ENCODE data around the gene MYO3B. TPM values are rescaled to one million over a fixed set of nuclear protein-coding genes. Genes with fewer than 3 reads are reported as not detected.
A peak's percentile ranks its signal among the peaks of the same experiment; 100 is the strongest.
"Not testable (repeated sequence)": the region's sequence is repeated elsewhere in the genome, so short reads cannot be mapped to it uniquely, and the experiment has no call there.

The MYO3B gene
- total RNA-seq, 1 experiment from 2014 or later, result 0.09 TPM

- Histone ChIP-seq H3K36me3 (ENCODE audit: control insufficient read depth, insufficient read depth, low read length) (no peaks in the 10 kb centered on the region), H3K4me3 (ENCODE audit: low read depth, low read length) (no peak overlapping the region), H3K9me3 (no peaks in the 10 kb centered on the region), H3K27me3 (replicated peaks; ENCODE audit: control insufficient read depth, insufficient read depth, low read length) (no peaks in the 10 kb centered on the region; the same call in 1 of the 2 replicates), H3K4me1 (no peaks in the 10 kb centered on the region)
- Mint-ChIP-seq H3K4me3 (ENCODE audit: unreplicated experiment) (no peak overlapping the region), H3K9me3 (ENCODE audit: unreplicated experiment) (no peaks in the 10 kb centered on the region), H3K36me3 (ENCODE audit: insufficient read depth, unreplicated experiment) (no peaks in the 10 kb centered on the region), H3K27me3 (ENCODE audit: insufficient read depth, unreplicated experiment) (peaks cover 9% of the 10 kb centered on the region), H3K4me1 (ENCODE audit: low read depth, unreplicated experiment) (no peaks in the 10 kb centered on the region), H3K27ac (ENCODE audit: unreplicated experiment) (no peak overlapping the region)
- intact Hi-C loops (cut with micrococcal nuclease; ENCODE audit: unreplicated experiment), result no loop called here
- POLR2A ChIA-PET, result no interaction called here
- CTCF ChIA-PET, result no interaction called here
- BruUV-seq (replicated peaks), result no TSS peak
- no peak for DNase-seq
- no peak for TF ChIP-seq CTCF (IDR thresholded peaks at IDR 0.05; ENCODE audit: insufficient read depth in 1 of 2, low read depth in 1 of 2, low read length in 1 of 2, severe bottlenecking in 1 of 2, unreplicated experiment in 1 of 2)
Observed at GRCh38 chr2:170605862-170606261, 427.9 kb downstream of the MYO3B start.

GRCh38 chr2:170607171-170607570, 429.2 kb downstream of the MYO3B start:
- Mint-ChIP-seq H3K9me3 (ENCODE audit: unreplicated experiment) (no peaks in the 10 kb centered on the region), H3K27me3 (ENCODE audit: insufficient read depth, unreplicated experiment) (peaks cover 9% of the 10 kb centered on the region), H3K27ac (ENCODE audit: unreplicated experiment) (no peak overlapping the region), H3K4me3 (ENCODE audit: unreplicated experiment) (no peak overlapping the region), H3K36me3 (ENCODE audit: insufficient read depth, unreplicated experiment) (no peaks in the 10 kb centered on the region), H3K4me1 (ENCODE audit: low read depth, unreplicated experiment) (no peaks in the 10 kb centered on the region)
- Histone ChIP-seq H3K27me3 (replicated peaks; ENCODE audit: control insufficient read depth, insufficient read depth, low read length) (no peaks in the 10 kb centered on the region; the same call in 1 of the 2 replicates), H3K9me3 (no peaks in the 10 kb centered on the region), H3K4me1 (no peaks in the 10 kb centered on the region), H3K4me3 (ENCODE audit: low read depth, low read length) (no peak overlapping the region), H3K36me3 (ENCODE audit: control insufficient read depth, insufficient read depth, low read length) (no peaks in the 10 kb centered on the region)
- CTCF ChIA-PET, result no interaction called here
- TF ChIP-seq CTCF (IDR thresholded peaks at IDR 0.05; ENCODE audit: insufficient read depth in 1 of 2, low read depth in 1 of 2, low read length in 1 of 2, severe bottlenecking in 1 of 2, unreplicated experiment in 1 of 2), result no peak
- no TSS peak for BruUV-seq (replicated peaks)
- intact Hi-C loops (cut with micrococcal nuclease; ENCODE audit: unreplicated experiment), result no loop called here
- DNase-seq, result no peak
- POLR2A ChIA-PET, result no interaction called here

GRCh38 chr2:170610615-170611014, 432.7 kb downstream of the MYO3B start:
- Mint-ChIP-seq H3K27me3 (ENCODE audit: insufficient read depth, unreplicated experiment) (peaks cover 3% of the 10 kb centered on the region), H3K4me1 (ENCODE audit: low read depth, unreplicated experiment) (no peaks in the 10 kb centered on the region), H3K36me3 (ENCODE audit: insufficient read depth, unreplicated experiment) (no peaks in the 10 kb centered on the region), H3K4me3 (ENCODE audit: unreplicated experiment) (no peak overlapping the region), H3K9me3 (ENCODE audit: unreplicated experiment) (no peaks in the 10 kb centered on the region), H3K27ac (ENCODE audit: unreplicated experiment) (no peak overlapping the region)
- no peak for DNase-seq
- no peaks in the 10 kb centered on the region for H3K9me3 ChIP-seq
- H3K27me3 ChIP-seq (replicated peaks; ENCODE audit: control insufficient read depth, insufficient read depth, low read length), result no peaks in the 10 kb centered on the region; the same call in 1 of the 2 replicates
- POLR2A ChIA-PET, result no interaction called here
- H3K36me3 ChIP-seq (ENCODE audit: control insufficient read depth, insufficient read depth, low read length), result no peaks in the 10 kb centered on the region
- intact Hi-C loops (cut with micrococcal nuclease; ENCODE audit: unreplicated experiment), result no loop called here
- no TSS peak for BruUV-seq (replicated peaks)
- H3K4me3 ChIP-seq (ENCODE audit: low read depth, low read length), result no peak overlapping the region
- no peaks in the 10 kb centered on the region for H3K4me1 ChIP-seq
- CTCF ChIA-PET, result no interaction called here
- no peak for TF ChIP-seq CTCF (IDR thresholded peaks at IDR 0.05; ENCODE audit: insufficient read depth in 1 of 2, low read depth in 1 of 2, low read length in 1 of 2, severe bottlenecking in 1 of 2, unreplicated experiment in 1 of 2)

GRCh38 chr2:170618948-170619347, 441.0 kb downstream of the MYO3B start:
- H3K27ac Mint-ChIP-seq (ENCODE audit: unreplicated experiment); POLR2A ChIA-PET; H3K4me3 ChIP-seq (ENCODE audit: low read depth, low read length); H3K36me3 ChIP-seq (ENCODE audit: control insufficient read depth, insufficient read depth, low read length); H3K27me3 Mint-ChIP-seq (ENCODE audit: insufficient read depth, unreplicated experiment); CTCF ChIA-PET; H3K9me3 ChIP-seq; H3K27me3 ChIP-seq (replicated peaks; ENCODE audit: control insufficient read depth, insufficient read depth, low read length); intact Hi-C loops (cut with micrococcal nuclease; ENCODE audit: unreplicated experiment); BruUV-seq (replicated peaks); H3K4me1 Mint-ChIP-seq (ENCODE audit: low read depth, unreplicated experiment); H3K4me1 ChIP-seq; H3K4me3 Mint-ChIP-seq (ENCODE audit: unreplicated experiment); H3K36me3 Mint-ChIP-seq (ENCODE audit: insufficient read depth, unreplicated experiment): not testable (repeated sequence)
- peak in 1 of 2 experiments; percentile 15 for DNase-seq
- H3K9me3 Mint-ChIP-seq (ENCODE audit: unreplicated experiment), result peaks cover 16% of the 10 kb centered on the region

- H3K4me3 ChIP-seq (ENCODE audit: low read depth, low read length); H3K4me1 Mint-ChIP-seq (ENCODE audit: low read depth, unreplicated experiment); BruUV-seq (replicated peaks); DNase-seq; H3K27me3 ChIP-seq (replicated peaks; ENCODE audit: control insufficient read depth, insufficient read depth, low read length); H3K27ac Mint-ChIP-seq (ENCODE audit: unreplicated experiment); intact Hi-C loops (cut with micrococcal nuclease; ENCODE audit: unreplicated experiment); H3K27me3 Mint-ChIP-seq (ENCODE audit: insufficient read depth, unreplicated experiment); POLR2A ChIA-PET; H3K4me3 Mint-ChIP-seq (ENCODE audit: unreplicated experiment); H3K9me3 ChIP-seq; H3K9me3 Mint-ChIP-seq (ENCODE audit: unreplicated experiment); CTCF ChIA-PET; H3K36me3 Mint-ChIP-seq (ENCODE audit: insufficient read depth, unreplicated experiment); H3K4me1 ChIP-seq; H3K36me3 ChIP-seq (ENCODE audit: control insufficient read depth, insufficient read depth, low read length): not testable (repeated sequence)
Observed at GRCh38 chr2:170635094-170635493, 457.1 kb downstream of the MYO3B start.

All from Caco-2 (cell line).